ENCODE results near the gene LDHAL6A. TPM values are rescaled to one million over a fixed set of nuclear protein-coding genes. Genes with fewer than 3 reads are reported as not detected.

LDHAL6A gene
- total and polyA plus RNA-seq, 2 donors (not counting 3 experiments of a cell fraction or from before 2014, with no cell fraction given): not detected

- H3K79me2 ChIP-seq (ENCODE audit: control insufficient read depth, insufficient read depth, low read length): no peaks in the 10 kb centered on the region
- no peak overlapping the region for H3K4me3 ChIP-seq (replicated peaks in 1 of 3; ENCODE audit: insufficient read depth in 1 of 3, low read depth in 1 of 3, low read length in 3 of 3)
- no peaks in the 10 kb centered on the region for H3K4me1 ChIP-seq (ENCODE audit: control insufficient read depth, extremely low read depth, insufficient read depth, low read length)
- dilution Hi-C loops (cut with MboI; ENCODE audit: extremely low pct_ligation_motif_present, low sequenced_read_pairs): no loop called here
- H3K9ac ChIP-seq (replicated peaks; ENCODE audit: extremely low read depth, insufficient read depth, low read length): no peak overlapping the region
- H3K27ac ChIP-seq (ENCODE audit: insufficient read depth, low read depth, low read length): no peak overlapping the region
- H3K4me2 ChIP-seq (ENCODE audit: insufficient read depth, low read length): no peak overlapping the region
- POLR2A ChIA-PET: no interaction called here
- intact Hi-C loops (cut with micrococcal nuclease): no loop called here
- H3K27me3 ChIP-seq (ENCODE audit: control insufficient read depth in 2 of 2, insufficient read depth in 2 of 2, low read length in 2 of 2): no peaks in the 10 kb centered on the region
- no peak overlapping the region for H2AFZ ChIP-seq (ENCODE audit: low read depth, low read length)
- TF ChIP-seq CTCF (IDR thresholded peaks at IDR 0.05; ENCODE audit: extremely low read depth in 1 of 2, insufficient read depth in 1 of 2, low read depth in 1 of 2, low read length in 2 of 2): no peak
- H3K36me3 ChIP-seq (ENCODE audit: control insufficient read depth in 2 of 2, extremely low read depth in 1 of 2, insufficient read depth in 2 of 2, low read length in 2 of 2): no peaks in the 10 kb centered on the region
- H3K9me3 ChIP-seq (replicated peaks; ENCODE audit: control insufficient read depth, insufficient read depth, low read length): no peaks in the 10 kb centered on the region
- no peaks in the 10 kb centered on the region for H3K9me1 ChIP-seq (replicated peaks; ENCODE audit: control insufficient read depth, extremely low read depth, insufficient read depth, low read length)
- BruUV-seq (replicated peaks): no TSS peak
- H4K20me1 ChIP-seq (replicated peaks; ENCODE audit: control insufficient read depth, extremely low read depth, insufficient read depth, low read length): no peaks in the 10 kb centered on the region
- CTCF ChIA-PET: interaction anchor here (1.0 kb wide), 1 partner anchor 12 kb away, joined by 3 read pairs; no protein-coding TSS in a partner anchor
- DNase-seq (ENCODE audit: low read depth, low spot score) (no peak), FAIRE-seq (no peak)
Observed at GRCh38 chr11:18438691-18439090, 17.0 kb upstream of the LDHAL6A start.

- Histone ChIP-seq H3K9ac (replicated peaks; ENCODE audit: extremely low read depth, insufficient read depth, low read length) (no peak overlapping the region), H2AFZ (ENCODE audit: low read depth, low read length) (no peak overlapping the region), H3K27me3 (ENCODE audit: control insufficient read depth in 2 of 2, insufficient read depth in 2 of 2, low read length in 2 of 2) (peaks cover 0 to 3% of the 10 kb centered on the region in 2 experiments), H3K27ac (ENCODE audit: insufficient read depth, low read depth, low read length) (no peak overlapping the region), H3K36me3 (ENCODE audit: control insufficient read depth in 2 of 2, extremely low read depth in 1 of 2, insufficient read depth in 2 of 2, low read length in 2 of 2) (no peaks in the 10 kb centered on the region), H4K20me1 (replicated peaks; ENCODE audit: control insufficient read depth, extremely low read depth, insufficient read depth, low read length) (no peaks in the 10 kb centered on the region), H3K4me2 (ENCODE audit: insufficient read depth, low read length) (no peak overlapping the region), H3K9me1 (replicated peaks; ENCODE audit: control insufficient read depth, extremely low read depth, insufficient read depth, low read length) (no peaks in the 10 kb centered on the region), H3K9me3 (replicated peaks; ENCODE audit: control insufficient read depth, insufficient read depth, low read length) (no peaks in the 10 kb centered on the region), H3K4me3 (replicated peaks in 1 of 3; ENCODE audit: insufficient read depth in 1 of 3, low read depth in 1 of 3, low read length in 3 of 3) (no peak overlapping the region), H3K4me1 (ENCODE audit: control insufficient read depth, extremely low read depth, insufficient read depth, low read length) (no peaks in the 10 kb centered on the region), H3K79me2 (ENCODE audit: control insufficient read depth, insufficient read depth, low read length) (no peaks in the 10 kb centered on the region)
- DNase-seq (ENCODE audit: low read depth, low spot score): no peak
- TF ChIP-seq POLR2AphosphoS5 (IDR thresholded peaks at IDR 0.05; ENCODE audit: insufficient read depth, low read depth, low read length) (no peak), POLR2A (IDR thresholded peaks at IDR 0.05; ENCODE audit: low read depth, low read length) (no peak), CTCF (IDR thresholded peaks at IDR 0.05; ENCODE audit: extremely low read depth in 1 of 2, insufficient read depth in 1 of 2, low read depth in 1 of 2, low read length in 2 of 2) (no peak), MYC (IDR thresholded peaks at IDR 0.05; ENCODE audit: low read depth, low read length) (no peak), FOS (IDR thresholded peaks at IDR 0.05; ENCODE audit: borderline replicate concordance, insufficient read depth, low read length) (no peak), JUN (IDR thresholded peaks at IDR 0.05; ENCODE audit: borderline replicate concordance, insufficient read depth, insufficient read length, low read depth) (no peak), GATA2 (IDR thresholded peaks at IDR 0.05; ENCODE audit: insufficient read depth, insufficient read length, low read depth, low read length) (no peak), EZH2 (IDR thresholded peaks at IDR 0.05; ENCODE audit: borderline replicate concordance, low read depth, low read length, severe bottlenecking) (no peak)
- TF ChIP-seq, protein P1, sequence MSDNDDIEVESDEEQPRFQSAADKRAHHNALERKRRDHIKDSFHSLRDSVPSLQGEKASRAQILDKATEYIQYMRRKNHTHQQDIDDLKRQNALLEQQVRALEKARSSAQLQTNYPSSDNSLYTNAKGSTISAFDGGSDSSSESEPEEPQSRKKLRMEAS (IDR thresholded peaks at IDR 0.05; ENCODE audit: insufficient read depth, insufficient read length): no peak
- ChIA-PET POLR2A (no interaction called here), CTCF (interaction anchor here (0.5 to 2.1 kb wide), 3 partner anchors 18 to 26 kb away, joined by 3 to 6 read pairs (median 5); no protein-coding TSS in a partner anchor)
- BruUV-seq (replicated peaks): no TSS peak
- FAIRE-seq: no peak
- dilution Hi-C loops (cut with MboI; ENCODE audit: extremely low pct_ligation_motif_present, low sequenced_read_pairs) (no loop called here), intact Hi-C loops (cut with micrococcal nuclease) (no loop called here)
Observed at GRCh38 chr11:18449251-18449650, 6.4 kb upstream of the LDHAL6A start.
